ENCODE results near the gene PCNX1. TPM values are rescaled to one million over a fixed set of nuclear protein-coding genes. Genes with fewer than 3 reads are reported as not detected.

Gene PCNX1
- total RNA-seq, 2 experiments from 2014 or later = 67.8 to 68.9 TPM

DNA sequence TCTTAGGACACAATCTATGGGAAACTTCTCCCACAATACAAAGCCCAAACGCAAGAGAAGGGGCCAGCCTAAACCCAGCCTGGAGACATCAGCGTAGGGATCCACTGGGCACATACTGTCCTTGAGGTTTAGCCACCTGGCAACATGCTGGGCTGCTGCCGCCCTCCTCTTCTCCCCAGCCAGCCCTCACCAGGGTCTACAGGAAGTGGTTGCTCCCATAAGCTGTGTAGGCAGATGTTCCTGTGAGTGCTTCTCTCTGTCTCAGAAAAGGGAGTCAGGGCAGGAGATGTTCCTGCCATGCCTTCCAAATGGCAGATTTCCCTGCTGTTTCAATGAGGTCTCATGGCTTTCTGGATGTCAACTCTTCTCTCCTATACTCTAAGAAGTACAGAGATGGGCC is 241.4 kb downstream of the PCNX1 start:
- CTCF ChIA-PET = no interaction called here
- H3K4me1 Mint-ChIP-seq (ENCODE audit: low read depth) = peaks cover 23% of the 10 kb centered on the region
- DNase-seq (no peak), ATAC-seq (peak; percentile 57)
- peaks cover 19% of the 10 kb centered on the region for H3K9me3 Mint-ChIP-seq (ENCODE audit: insufficient read depth)
- no peak overlapping the region for H3K4me3 Mint-ChIP-seq
- no peaks in the 10 kb centered on the region for H3K27me3 Mint-ChIP-seq (ENCODE audit: low read depth)
- peaks cover 27% of the 10 kb centered on the region for H3K36me3 Mint-ChIP-seq (ENCODE audit: low read depth)
- POLR2A ChIA-PET = no interaction called here
- H3K27ac Mint-ChIP-seq = peak overlapping the region; percentile 53

DNA sequence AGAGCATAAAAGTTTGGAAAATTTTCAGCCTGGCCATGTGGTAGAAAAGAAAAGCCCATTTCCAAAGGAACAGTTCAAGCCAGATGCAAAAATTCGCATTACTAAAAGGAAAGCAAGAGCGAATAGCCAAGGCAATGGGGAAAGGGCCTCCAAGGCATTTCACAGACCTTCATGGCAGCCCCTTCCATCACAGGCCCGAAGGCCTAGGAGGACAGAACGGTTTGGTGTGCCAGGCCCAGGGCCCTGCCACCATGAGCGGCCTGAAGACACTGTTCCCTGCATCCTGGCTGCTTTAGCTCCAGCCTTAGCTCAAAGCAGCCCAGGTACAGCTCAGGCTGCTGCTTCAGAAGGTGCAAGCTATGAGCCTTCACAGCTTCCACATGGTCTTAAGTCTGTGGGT is 243.5 kb downstream of the PCNX1 start:
- ChIA-PET CTCF (no interaction called here), POLR2A (no interaction called here)
- peaks cover 24% of the 10 kb centered on the region for H3K36me3 Mint-ChIP-seq (ENCODE audit: low read depth)
- peaks cover 13% of the 10 kb centered on the region for H3K4me1 Mint-ChIP-seq (ENCODE audit: low read depth)
- H3K27me3 Mint-ChIP-seq (ENCODE audit: low read depth) = no peaks in the 10 kb centered on the region
- no peak overlapping the region for H3K27ac Mint-ChIP-seq
- no peak for DNase-seq
- no peak overlapping the region for H3K4me3 Mint-ChIP-seq
- no peak for ATAC-seq
- H3K9me3 Mint-ChIP-seq (ENCODE audit: insufficient read depth) = peaks cover 27% of the 10 kb centered on the region

DNA sequence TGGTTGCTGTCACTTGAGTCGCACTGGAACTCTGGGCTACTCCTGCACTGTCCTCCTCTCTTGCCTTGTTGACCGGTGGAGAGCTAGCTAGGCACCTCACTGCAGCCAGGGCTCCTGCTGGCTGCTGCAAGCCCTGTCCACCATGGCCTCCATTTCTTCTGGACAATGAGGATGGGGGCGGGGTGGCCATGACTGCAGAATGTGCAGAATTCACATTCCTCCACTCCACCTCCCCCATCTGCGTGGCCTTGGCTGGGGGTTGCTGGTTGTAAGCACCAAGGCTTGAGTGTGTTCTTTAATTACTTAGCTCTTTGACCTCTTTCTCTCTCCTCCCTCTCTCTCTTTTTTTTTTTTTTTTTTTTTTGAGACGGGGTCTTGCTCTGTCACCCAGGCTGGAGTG is 248.5 kb downstream of the PCNX1 start:
- peaks cover 8% of the 10 kb centered on the region for H3K36me3 Mint-ChIP-seq (ENCODE audit: low read depth)
- peaks cover 6% of the 10 kb centered on the region for H3K27me3 Mint-ChIP-seq (ENCODE audit: low read depth)
- H3K4me3 Mint-ChIP-seq = no peak overlapping the region
- POLR2A ChIA-PET = interaction anchor here (0.7 kb wide), 1 partner anchor 1188 kb away, joined by 3 read pairs; no protein-coding TSS in a partner anchor
- DNase-seq (no peak), ATAC-seq (no peak)
- H3K4me1 Mint-ChIP-seq (ENCODE audit: low read depth) = no peaks in the 10 kb centered on the region
- CTCF ChIA-PET = no interaction called here
- no peak overlapping the region for H3K27ac Mint-ChIP-seq
- peaks cover 20% of the 10 kb centered on the region for H3K9me3 Mint-ChIP-seq (ENCODE audit: insufficient read depth)

DNA sequence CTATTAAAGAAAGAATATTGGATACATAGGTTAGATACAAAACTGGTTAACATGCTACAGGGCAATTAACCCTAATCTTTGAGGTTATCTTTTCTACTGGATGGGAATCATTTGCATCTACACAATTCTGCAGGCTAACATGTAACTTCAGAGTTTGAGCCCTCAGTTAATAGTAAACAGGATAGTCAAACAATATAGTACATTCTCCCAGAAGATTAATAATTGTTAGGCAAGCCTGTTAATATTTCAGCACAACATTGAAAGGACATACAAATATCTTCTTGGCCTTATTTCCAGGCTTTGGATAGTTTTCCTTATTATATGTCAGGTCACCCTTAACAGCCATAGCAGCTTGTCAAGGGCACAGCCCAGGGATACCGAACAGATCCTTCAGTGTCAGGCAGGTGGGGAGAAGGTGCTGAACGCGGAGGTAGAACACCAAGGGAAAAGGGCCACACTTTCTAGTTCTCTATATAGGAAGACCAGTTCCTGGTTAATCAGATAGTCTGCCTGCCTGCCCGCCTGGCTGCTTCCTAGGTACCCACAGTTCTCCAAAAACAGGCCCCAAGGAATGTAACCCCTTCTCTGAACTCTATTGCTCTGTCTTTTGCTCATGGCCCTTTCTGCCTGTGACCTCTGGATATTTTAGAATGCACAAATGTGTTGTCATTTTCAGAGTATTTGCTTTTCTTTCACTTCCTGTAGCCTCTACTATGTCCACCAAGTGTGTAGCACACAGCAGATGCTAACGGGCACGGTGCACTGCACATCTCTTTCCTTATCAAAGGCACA is 256.0 kb downstream of the PCNX1 start:
- CTCF ChIA-PET = no interaction called here
- peaks cover 28% of the 10 kb centered on the region for H3K27me3 Mint-ChIP-seq (ENCODE audit: low read depth)

DNA sequence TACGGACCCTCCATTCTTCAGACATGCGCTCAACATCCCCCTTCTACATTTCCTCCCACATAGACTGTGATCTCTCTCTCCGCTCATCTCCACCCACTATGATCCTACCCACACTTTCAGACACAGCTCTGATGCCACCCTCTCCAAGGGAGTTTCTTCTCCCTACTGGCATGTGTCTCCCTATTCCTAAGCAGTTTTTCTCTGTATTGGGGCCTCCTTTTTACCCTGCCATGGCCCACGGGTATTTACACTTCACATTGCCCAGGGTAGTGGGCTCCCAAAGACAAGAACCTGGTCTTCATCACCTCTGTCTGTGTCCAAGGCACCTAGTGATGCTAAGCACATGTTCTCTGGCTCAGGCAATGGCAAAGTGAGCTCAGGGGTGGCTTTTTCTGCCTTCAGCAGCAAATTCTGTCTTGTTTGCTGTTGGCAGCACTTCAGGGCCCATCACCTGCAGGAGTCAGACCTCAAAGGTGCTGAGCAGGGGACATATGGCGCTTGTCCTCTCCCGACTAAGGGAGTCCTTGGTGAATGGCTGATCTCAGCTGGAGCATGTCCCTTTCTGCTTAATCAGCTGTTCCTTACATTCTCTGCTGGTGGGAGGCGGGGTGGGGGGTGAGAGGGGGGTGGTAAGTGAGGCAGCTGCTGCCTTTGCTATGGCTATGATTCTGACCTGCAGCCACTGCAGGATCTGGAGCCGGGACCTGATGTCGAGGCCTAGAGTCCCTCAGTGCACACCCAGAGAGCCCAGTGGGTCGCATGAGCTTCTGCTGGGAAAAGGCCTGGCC is 256.8 kb downstream of the PCNX1 start:
- Mint-ChIP-seq H3K4me3 (no peak overlapping the region), H3K27me3 (ENCODE audit: low read depth) (peaks cover 26% of the 10 kb centered on the region), H3K9me3 (ENCODE audit: insufficient read depth) (peaks cover 14% of the 10 kb centered on the region), H3K36me3 (ENCODE audit: low read depth) (peaks cover 6% of the 10 kb centered on the region), H3K4me1 (ENCODE audit: low read depth) (peaks cover 24% of the 10 kb centered on the region), H3K27ac (no peak overlapping the region)
- ATAC-seq (no peak), DNase-seq (no peak)
- CTCF ChIA-PET = no interaction called here
- POLR2A ChIA-PET = interaction anchor here (0.6 to 1.2 kb wide), 2 partner anchors 22 to 157 kb away, joined by 3 to 4 read pairs; no protein-coding TSS in a partner anchor

More for the DNA sequence above, 256.0 kb downstream of the PCNX1 start:
- POLR2A ChIA-PET = no interaction called here
- Mint-ChIP-seq H3K9me3 (ENCODE audit: insufficient read depth) (peaks cover 14% of the 10 kb centered on the region), H3K4me1 (ENCODE audit: low read depth) (peaks cover 16% of the 10 kb centered on the region), H3K4me3 (no peak overlapping the region), H3K36me3 (ENCODE audit: low read depth) (peaks cover 6% of the 10 kb centered on the region), H3K27ac (no peak overlapping the region)
- DNase-seq (no peak), ATAC-seq (no peak)

Other genes with a start within 250 kb of the PCNX1 start
- gene MAP3K9, start 97.9 kb upstream of the PCNX1 start, total RNA-seq = 1 to 10 TPM; 6.7 to 7.0 TPM

All from activated CD8-positive, alpha-beta T cell treated with anti-CD3 and anti-CD28 coated beads, Interleukin-2, amount 10 ng/mL, durations not matched to agents 7 days and 5 days (primary cell).